Hepatocyte (in vitro differentiated cells): ENCODE measurements around the gene SNAPIN.

Experiments used
- EZH2 ChIP-seq: fragments of 200-600 bp; sonication (generic); IDR thresholded peaks from 2 replicates; pipeline ENCODE4 v1.6.1; 2016; ENCODE audit warnings: antibody characterized with exemption, mild to moderate bottlenecking, borderline replicate concordance
- TF ChIP-seq, protein P1 (sequence below): fragments of 200-600 bp; sonication (generic); IDR thresholded peaks from 2 replicates; pipeline ENCODE4 v1.5.1; 2016; ENCODE audit warnings: antibody characterized with exemption, mild to moderate bottlenecking; ENCODE audit not compliant: poor library complexity

DNA sequence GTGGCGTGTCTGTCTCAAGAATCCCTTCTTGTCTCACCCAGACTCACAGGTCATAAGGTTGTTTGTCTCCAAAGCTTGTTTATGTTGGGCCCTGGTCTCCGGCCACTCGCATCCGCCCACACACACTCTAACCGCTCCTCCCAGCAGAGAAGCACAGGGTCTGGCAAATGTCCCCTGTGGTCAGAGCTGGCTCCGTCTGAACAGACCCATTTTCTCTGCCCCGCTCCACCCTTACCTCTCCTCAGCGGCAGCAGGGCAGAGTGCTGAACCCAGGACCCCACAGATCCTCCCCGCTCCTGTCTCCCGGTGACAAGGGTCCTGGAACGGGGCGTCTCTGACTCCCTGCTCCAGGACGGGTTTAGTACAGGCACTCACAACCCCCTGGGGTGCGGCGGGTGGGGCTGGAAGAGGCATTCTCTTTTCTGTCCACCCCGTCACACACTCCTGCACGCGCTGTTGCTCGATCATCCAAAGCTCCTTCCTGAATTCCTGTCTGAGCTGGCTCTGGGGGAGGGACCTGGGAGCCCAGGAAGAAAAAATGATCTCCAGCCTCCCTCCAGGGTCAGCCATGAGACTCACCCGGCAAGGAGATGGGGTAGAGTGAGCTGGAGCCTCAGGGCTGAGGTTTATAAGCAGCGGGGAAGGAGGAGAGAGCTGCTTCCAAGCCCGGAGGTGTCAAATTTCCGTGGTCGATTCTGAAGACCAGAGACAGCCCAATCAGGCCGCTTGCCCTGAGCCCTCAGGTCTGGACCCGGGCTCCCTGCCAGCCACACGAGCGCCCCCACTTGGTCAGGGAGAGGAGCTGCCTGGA, 31.4 kb upstream of the SNAPIN start, which contains the start of gene S100A13:
- TF ChIP-seq, protein P1, sequence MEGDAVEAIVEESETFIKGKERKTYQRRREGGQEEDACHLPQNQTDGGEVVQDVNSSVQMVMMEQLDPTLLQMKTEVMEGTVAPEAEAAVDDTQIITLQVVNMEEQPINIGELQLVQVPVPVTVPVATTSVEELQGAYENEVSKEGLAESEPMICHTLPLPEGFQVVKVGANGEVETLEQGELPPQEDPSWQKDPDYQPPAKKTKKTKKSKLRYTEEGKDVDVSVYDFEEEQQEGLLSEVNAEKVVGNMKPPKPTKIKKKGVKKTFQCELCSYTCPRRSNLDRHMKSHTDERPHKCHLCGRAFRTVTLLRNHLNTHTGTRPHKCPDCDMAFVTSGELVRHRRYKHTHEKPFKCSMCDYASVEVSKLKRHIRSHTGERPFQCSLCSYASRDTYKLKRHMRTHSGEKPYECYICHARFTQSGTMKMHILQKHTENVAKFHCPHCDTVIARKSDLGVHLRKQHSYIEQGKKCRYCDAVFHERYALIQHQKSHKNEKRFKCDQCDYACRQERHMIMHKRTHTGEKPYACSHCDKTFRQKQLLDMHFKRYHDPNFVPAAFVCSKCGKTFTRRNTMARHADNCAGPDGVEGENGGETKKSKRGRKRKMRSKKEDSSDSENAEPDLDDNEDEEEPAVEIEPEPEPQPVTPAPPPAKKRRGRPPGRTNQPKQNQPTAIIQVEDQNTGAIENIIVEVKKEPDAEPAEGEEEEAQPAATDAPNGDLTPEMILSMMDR = peak; percentile 75
- TF ChIP-seq EZH2 = no peak
